ENCODE data around the gene CDH4.

DNA sequence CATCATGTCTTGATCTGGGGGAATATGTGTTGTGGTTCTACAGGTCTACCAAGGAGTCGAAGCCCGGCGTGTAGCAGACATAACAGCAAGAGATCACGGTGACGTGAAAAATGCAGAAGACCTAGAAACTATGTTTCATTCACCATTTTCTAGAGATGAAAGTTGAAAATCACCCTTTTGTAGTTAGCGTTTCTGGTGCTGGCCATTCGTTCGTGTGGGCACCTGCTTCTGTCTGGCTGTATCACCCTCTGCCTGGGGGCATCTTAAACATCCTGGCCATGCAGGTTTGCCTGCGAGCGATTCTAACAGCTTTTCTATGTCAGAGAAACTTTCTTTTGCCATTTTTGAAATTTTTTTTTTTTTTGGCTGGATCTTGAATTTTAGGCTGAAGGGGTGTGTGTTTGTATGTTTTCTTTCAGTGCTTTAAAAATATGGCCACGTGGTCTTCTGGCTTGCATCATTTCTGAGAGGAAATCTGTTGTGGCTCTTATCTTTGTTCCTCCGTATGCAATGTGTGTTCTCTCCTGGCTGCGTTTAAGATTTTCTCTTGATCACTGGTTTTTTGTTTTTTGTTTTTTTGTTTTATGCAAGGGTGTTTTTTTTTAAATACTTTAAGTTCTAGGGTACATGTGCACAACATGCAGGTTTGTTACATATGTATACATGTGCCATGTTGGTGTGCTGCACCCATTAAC is 226.7 kb downstream of the CDH4 start:
- TF ChIP-seq, protein P1, sequence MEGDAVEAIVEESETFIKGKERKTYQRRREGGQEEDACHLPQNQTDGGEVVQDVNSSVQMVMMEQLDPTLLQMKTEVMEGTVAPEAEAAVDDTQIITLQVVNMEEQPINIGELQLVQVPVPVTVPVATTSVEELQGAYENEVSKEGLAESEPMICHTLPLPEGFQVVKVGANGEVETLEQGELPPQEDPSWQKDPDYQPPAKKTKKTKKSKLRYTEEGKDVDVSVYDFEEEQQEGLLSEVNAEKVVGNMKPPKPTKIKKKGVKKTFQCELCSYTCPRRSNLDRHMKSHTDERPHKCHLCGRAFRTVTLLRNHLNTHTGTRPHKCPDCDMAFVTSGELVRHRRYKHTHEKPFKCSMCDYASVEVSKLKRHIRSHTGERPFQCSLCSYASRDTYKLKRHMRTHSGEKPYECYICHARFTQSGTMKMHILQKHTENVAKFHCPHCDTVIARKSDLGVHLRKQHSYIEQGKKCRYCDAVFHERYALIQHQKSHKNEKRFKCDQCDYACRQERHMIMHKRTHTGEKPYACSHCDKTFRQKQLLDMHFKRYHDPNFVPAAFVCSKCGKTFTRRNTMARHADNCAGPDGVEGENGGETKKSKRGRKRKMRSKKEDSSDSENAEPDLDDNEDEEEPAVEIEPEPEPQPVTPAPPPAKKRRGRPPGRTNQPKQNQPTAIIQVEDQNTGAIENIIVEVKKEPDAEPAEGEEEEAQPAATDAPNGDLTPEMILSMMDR (IDR thresholded peaks at IDR 0.05): no peak
- no peak for TF ChIP-seq ZFX (IDR thresholded peaks at IDR 0.05; ENCODE audit: borderline replicate concordance)
